ENCODE results near the gene BRICD5. TPM values are rescaled to one million over a fixed set of nuclear protein-coding genes. Genes with fewer than 3 reads are reported as not detected.

The BRICD5 gene
- polyA plus RNA-seq, 1 donor = 10.5 TPM

DNA sequence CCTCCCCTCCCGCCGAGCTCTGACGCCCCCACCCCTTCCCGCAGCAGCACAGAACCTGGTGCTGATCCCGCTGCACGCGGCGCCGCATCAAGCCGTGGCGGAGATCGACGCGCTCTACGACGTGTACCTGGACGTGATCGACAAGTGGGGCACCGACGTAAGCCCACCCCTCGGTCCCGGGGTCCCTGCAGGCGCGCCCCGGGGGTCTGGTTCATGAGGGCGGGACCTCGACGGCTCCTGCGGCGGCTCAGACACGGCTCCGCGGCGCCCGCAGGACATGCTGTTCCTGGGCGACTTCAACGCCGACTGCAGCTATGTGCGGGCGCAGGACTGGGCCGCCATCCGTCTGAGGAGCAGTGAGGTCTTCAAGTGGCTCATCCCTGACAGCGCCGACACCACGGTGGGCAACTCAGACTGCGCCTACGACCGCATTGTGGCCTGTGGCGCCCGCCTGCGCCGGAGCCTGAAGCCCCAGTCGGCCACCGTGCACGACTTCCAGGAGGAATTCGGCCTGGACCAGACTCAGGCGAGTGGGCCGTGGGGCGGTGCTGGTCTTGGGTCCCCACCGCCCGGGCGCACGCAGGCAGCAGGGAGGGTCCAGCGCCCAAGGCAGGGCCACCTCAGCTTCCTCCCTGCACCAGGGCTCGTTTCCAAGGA is 27.0 kb upstream of the BRICD5 start:
- peaks cover 19% of the 10 kb centered on the region for H3K4me1 ChIP-seq (ENCODE audit: control insufficient read depth, insufficient read depth, low read length)
- H3K27ac ChIP-seq (ENCODE audit: low read length) = no peak overlapping the region
- DNase-seq = peak in 1 of 2 donors; percentile 34
- no peak overlapping the region for H3K4me3 ChIP-seq (ENCODE audit: low read length)
- peaks cover 34% of the 10 kb centered on the region for H3K27me3 ChIP-seq (ENCODE audit: control insufficient read depth, insufficient read depth, low read length)
- no CpG with 5 or more reads among the region's 65 CpGs for WGBS (ENCODE audit: insufficient coverage, low lambda C conversion rate)
- peaks cover 38% of the 10 kb centered on the region for H3K36me3 ChIP-seq (ENCODE audit: control insufficient read depth, insufficient read depth, low read length)
- H3K9me3 ChIP-seq (ENCODE audit: control insufficient read depth, low read depth, low read length) = peaks cover 29% of the 10 kb centered on the region

DNA sequence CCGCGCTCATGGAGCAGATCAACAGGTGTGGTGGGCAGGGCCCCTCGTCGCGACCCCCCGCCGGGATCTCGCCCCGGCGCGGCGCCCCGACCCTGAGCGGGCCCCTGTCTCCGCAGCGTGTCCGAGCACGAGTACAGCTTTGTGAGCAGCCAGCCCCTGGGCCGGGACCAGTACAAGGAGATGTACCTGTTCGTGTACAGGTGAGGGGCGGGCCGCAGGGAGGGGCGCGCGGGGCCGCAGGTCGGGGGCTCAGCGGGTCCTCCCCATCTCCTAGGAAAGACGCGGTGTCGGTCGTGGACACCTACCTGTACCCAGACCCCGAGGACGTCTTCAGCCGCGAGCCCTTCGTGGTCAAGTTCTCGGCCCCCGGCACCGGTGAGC is 26.4 kb upstream of the BRICD5 start:
- no CpG with 5 or more reads among the region's 40 CpGs for WGBS (ENCODE audit: insufficient coverage, low lambda C conversion rate)
- H3K36me3 ChIP-seq (ENCODE audit: control insufficient read depth, insufficient read depth, low read length) = peaks cover 38% of the 10 kb centered on the region
- DNase-seq = no peak
- H3K4me3 ChIP-seq (ENCODE audit: low read length) = no peak overlapping the region
- H3K4me1 ChIP-seq (ENCODE audit: control insufficient read depth, insufficient read depth, low read length) = peaks cover 19% of the 10 kb centered on the region
- H3K27ac ChIP-seq (ENCODE audit: low read length) = no peak overlapping the region
- peaks cover 29% of the 10 kb centered on the region for H3K9me3 ChIP-seq (ENCODE audit: control insufficient read depth, low read depth, low read length)
- peaks cover 34% of the 10 kb centered on the region for H3K27me3 ChIP-seq (ENCODE audit: control insufficient read depth, insufficient read depth, low read length)

DNA sequence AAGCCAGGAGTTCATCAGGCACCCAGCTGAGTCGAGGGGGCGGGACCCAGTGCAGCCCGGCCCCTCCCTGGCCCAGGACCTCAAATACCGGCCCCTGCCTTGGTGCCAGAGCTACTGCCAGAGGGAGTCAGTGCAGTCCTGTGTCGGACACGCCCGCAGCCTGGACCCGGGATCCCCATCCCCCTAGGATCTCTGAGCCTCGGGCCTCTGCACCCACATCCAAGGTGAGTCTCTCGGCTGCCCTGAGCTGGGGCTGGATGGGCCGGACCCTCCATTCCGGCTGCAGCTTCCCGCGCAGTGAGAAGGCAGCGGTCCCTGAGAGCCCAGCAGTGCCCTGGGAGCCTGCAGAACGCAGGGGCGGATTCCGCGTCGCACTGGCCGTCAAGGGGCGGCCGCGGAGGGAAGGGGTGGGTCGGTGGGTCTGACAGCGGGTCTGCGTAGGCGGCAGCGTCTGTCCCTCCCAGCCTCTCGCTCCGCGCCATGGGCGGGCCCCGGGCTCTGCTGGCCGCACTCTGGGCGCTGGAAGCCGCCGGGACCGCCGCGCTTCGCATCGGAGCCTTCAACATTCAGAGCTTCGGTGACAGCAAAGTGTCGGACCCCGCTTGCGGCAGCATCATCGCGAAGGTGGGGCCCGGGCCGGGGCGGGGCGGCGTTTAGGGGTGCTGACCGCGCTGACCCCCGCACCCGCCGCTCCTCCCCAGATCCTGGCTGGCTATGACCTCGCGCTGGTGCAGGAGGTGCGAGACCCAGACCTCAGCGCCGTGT is 25.9 kb upstream of the BRICD5 start, which contains the start of gene DNASE1L2:
TSS of gene DNASE1L2 (plus strand) at position 108 of the 765 bp plus-strand sequence. CDS start at position 481, 373 bp downstream.
- peaks cover 29% of the 10 kb centered on the region for H3K9me3 ChIP-seq (ENCODE audit: control insufficient read depth, low read depth, low read length)
- peaks cover 34% of the 10 kb centered on the region for H3K27me3 ChIP-seq (ENCODE audit: control insufficient read depth, insufficient read depth, low read length)
- no CpG with 5 or more reads among the region's 64 CpGs for WGBS (ENCODE audit: insufficient coverage, low lambda C conversion rate)
- H3K27ac ChIP-seq (ENCODE audit: low read length) = no peak within 1 kb of the TSS
- H3K4me1 ChIP-seq (ENCODE audit: control insufficient read depth, insufficient read depth, low read length) = peaks cover 19% of the 10 kb centered on the region
- no peak within 1 kb of the TSS for H3K4me3 ChIP-seq (ENCODE audit: low read length)
- peaks cover 43% of the 10 kb centered on the region for H3K36me3 ChIP-seq (ENCODE audit: control insufficient read depth, insufficient read depth, low read length)
- no peak for DNase-seq

DNA sequence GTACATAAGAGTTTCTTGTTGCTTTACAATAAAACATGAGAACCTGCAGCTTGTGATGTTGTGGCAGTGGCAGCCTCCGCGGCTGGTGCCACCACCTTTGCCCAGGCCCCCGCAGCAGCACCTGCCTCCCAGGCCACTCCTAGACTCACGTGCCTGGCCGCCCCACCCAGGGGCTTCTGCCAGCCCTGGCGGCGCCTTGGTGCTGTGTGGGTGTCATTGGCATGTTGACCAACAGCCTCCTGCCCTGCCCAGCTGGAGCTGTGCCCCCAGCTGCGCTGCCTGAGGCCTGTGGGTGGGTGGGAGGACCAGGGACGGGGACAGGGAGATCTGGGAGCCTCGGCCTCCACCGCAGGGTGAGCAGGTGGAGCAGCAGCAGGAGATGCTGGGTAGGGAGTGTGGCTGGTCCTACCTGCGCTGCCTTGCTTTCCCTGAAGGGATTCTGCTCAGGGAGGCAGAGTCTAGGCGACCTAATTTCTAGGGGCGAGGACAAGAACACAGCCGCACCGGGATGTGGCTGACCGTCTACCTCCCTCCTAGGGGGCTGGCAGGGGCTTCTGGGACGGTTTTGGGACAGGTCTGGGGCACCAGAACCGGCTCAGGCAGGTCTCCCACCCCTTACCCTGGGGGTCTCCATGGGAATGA is 25.2 kb upstream of the BRICD5 start:
- WGBS (ENCODE audit: insufficient coverage, low lambda C conversion rate) = no CpG with 5 or more reads among the region's 19 CpGs
- Histone ChIP-seq H3K27me3 (ENCODE audit: control insufficient read depth, insufficient read depth, low read length) (peaks cover 34% of the 10 kb centered on the region), H3K36me3 (ENCODE audit: control insufficient read depth, insufficient read depth, low read length) (peaks cover 50% of the 10 kb centered on the region)

DNA sequence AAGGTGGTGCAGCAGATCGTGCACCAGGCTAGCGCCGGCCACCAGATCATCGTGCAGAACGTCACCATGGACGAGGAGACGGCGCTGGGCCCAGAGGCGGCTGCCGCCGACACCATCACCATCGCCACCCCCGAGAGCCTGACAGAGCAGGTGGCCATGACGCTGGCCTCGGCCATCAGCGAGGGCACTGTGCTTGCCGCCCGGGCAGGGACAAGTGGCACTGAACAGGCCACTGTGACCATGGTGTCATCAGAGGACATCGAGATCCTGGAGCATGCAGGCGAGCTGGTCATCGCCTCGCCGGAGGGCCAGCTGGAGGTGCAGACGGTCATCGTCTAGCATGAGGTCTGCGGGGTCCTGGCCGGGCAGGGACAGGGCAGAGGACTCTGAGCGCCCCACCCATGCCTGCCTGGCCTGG is 24.6 kb upstream of the BRICD5 start:
- H3K9me3 ChIP-seq (ENCODE audit: control insufficient read depth, low read depth, low read length) = peaks cover 29% of the 10 kb centered on the region
- no CpG with 5 or more reads among the region's 28 CpGs for WGBS (ENCODE audit: insufficient coverage, low lambda C conversion rate)
- no peak for DNase-seq
- H3K4me3 ChIP-seq (ENCODE audit: low read length) = no peak overlapping the region
- H3K4me1 ChIP-seq (ENCODE audit: control insufficient read depth, insufficient read depth, low read length) = peaks cover 19% of the 10 kb centered on the region
- peaks cover 56% of the 10 kb centered on the region for H3K36me3 ChIP-seq (ENCODE audit: control insufficient read depth, insufficient read depth, low read length)
- no peak overlapping the region for H3K27ac ChIP-seq (ENCODE audit: low read length)
- peaks cover 34% of the 10 kb centered on the region for H3K27me3 ChIP-seq (ENCODE audit: control insufficient read depth, insufficient read depth, low read length)

More for the DNA sequence above, 25.2 kb upstream of the BRICD5 start:
- no peak for DNase-seq
- peaks cover 19% of the 10 kb centered on the region for H3K4me1 ChIP-seq (ENCODE audit: control insufficient read depth, insufficient read depth, low read length)
- H3K4me3 ChIP-seq (ENCODE audit: low read length) = no peak overlapping the region
- peaks cover 29% of the 10 kb centered on the region for H3K9me3 ChIP-seq (ENCODE audit: control insufficient read depth, low read depth, low read length)
- H3K27ac ChIP-seq (ENCODE audit: low read length) = no peak overlapping the region

DNA sequence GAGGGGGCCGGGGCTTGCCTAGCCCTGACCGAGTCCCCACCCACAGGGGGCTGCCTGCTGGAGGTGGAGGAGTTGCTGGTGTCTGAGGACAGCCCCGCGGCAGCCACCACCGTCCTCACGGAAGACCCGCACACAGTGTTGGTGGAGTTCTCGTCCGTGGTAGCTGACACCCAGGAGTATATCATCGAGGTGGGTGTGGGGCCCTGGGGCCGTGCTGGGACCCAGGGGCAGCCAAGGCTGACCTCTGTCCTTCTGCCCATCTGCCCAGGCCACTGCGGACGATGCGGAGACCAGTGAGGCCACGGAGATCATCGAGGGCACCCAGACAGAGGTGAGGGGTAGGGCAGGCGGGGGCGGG is 24.1 kb upstream of the BRICD5 start:
- no CpG with 5 or more reads among the region's 18 CpGs for WGBS (ENCODE audit: insufficient coverage, low lambda C conversion rate)
- Histone ChIP-seq H3K27me3 (ENCODE audit: control insufficient read depth, insufficient read depth, low read length) (peaks cover 34% of the 10 kb centered on the region), H3K36me3 (ENCODE audit: control insufficient read depth, insufficient read depth, low read length) (peaks cover 60% of the 10 kb centered on the region), H3K9me3 (ENCODE audit: control insufficient read depth, low read depth, low read length) (peaks cover 29% of the 10 kb centered on the region), H3K4me3 (ENCODE audit: low read length) (no peak overlapping the region), H3K4me1 (ENCODE audit: control insufficient read depth, insufficient read depth, low read length) (peaks cover 19% of the 10 kb centered on the region), H3K27ac (ENCODE audit: low read length) (no peak overlapping the region)
- DNase-seq = no peak

DNA sequence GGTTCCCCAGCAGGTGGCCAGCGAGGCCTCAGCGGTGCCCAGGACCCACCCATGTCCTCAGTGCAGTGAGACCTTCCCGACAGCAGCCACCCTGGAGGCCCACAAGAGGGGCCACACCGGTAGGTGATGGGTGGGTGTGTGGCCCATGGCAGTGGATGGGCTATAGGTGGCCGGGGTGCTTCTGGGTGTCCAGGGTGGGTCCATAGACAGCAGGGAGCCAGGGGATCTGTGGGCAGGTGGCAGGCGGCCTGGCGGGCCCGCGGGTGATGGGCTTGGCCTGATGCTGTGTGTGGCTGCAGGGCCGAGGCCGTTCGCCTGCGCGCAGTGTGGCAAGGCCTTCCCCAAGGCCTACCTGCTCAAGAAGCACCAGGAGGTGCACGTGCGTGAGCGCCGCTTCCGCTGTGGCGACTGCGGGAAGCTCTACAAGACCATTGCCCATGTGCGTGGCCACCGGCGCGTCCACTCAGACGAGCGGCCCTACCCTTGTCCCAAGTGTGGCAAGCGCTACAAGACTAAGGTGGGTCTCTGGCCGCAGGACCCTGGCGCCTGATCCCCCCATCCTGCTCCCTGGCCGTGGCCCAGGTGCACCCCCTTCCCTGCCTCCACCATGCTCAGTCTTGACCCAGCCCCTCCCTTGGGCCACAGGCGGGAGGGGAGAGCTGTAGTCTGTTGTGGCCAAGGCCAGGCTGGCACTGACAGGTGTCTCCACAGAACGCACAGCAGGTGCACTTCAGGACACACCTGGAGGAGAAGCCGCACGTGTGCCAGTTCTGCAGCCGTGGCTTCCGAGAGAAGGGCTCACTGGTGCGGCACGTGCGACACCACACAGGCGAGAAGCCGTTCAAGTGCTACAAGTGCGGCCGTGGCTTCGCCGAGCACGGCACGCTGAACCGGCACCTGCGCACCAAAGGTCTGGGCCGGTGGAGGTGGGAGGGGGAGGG is 23.5 kb upstream of the BRICD5 start:
- H3K9me3 ChIP-seq (ENCODE audit: control insufficient read depth, low read depth, low read length) = peaks cover 29% of the 10 kb centered on the region
- DNase-seq = no peak
- H3K27me3 ChIP-seq (ENCODE audit: control insufficient read depth, insufficient read depth, low read length) = peaks cover 34% of the 10 kb centered on the region
- no peak overlapping the region for H3K27ac ChIP-seq (ENCODE audit: low read length)
- WGBS (ENCODE audit: insufficient coverage, low lambda C conversion rate) = no CpG with 5 or more reads among the region's 51 CpGs
- no peak overlapping the region for H3K4me3 ChIP-seq (ENCODE audit: low read length)
- peaks cover 19% of the 10 kb centered on the region for H3K4me1 ChIP-seq (ENCODE audit: control insufficient read depth, insufficient read depth, low read length)
- peaks cover 66% of the 10 kb centered on the region for H3K36me3 ChIP-seq (ENCODE audit: control insufficient read depth, insufficient read depth, low read length)

DNA sequence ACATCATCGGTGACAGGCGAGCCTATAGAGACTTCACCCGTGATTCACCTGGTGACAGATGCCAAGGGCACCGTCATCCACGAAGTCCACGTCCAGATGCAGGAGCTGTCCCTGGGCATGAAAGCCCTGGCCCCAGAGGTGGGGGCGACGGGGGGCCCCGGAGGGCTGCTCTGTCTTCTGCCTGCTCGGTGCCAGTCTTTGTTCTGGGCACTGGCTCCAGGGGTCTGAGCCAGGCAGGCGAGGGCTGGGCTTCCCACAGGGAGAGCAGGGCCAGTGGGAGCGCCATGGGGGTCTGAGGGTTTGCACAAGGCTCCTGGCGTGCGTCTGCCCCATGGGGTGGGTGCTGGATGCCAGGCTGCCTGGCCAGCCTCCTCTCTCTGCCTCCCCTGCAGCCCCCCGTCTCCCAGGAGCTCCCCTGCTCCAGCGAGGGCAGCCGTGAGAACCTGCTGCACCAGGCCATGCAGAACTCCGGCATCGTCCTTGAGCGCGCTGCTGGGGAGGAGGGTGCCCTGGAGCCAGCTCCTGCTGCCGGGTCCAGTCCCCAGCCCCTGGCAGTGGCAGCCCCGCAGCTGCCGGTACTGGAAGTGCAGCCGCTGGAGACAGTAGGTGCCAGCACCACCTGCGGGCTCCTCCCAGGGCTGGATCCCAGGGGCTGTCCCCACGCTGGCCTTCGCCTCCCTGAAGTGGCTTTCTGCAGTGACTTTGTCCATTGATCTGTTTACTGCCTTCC is 22.5 kb upstream of the BRICD5 start:
- peaks cover 76% of the 10 kb centered on the region for H3K36me3 ChIP-seq (ENCODE audit: control insufficient read depth, insufficient read depth, low read length)
- no peak overlapping the region for H3K27ac ChIP-seq (ENCODE audit: low read length)
- H3K4me3 ChIP-seq (ENCODE audit: low read length) = no peak overlapping the region
- peaks cover 33% of the 10 kb centered on the region for H3K27me3 ChIP-seq (ENCODE audit: control insufficient read depth, insufficient read depth, low read length)
- peaks cover 31% of the 10 kb centered on the region for H3K9me3 ChIP-seq (ENCODE audit: control insufficient read depth, low read depth, low read length)
- peaks cover 13% of the 10 kb centered on the region for H3K4me1 ChIP-seq (ENCODE audit: control insufficient read depth, insufficient read depth, low read length)
- no peak for DNase-seq
- no CpG with 5 or more reads among the region's 28 CpGs for WGBS (ENCODE audit: insufficient coverage, low lambda C conversion rate)

DNA sequence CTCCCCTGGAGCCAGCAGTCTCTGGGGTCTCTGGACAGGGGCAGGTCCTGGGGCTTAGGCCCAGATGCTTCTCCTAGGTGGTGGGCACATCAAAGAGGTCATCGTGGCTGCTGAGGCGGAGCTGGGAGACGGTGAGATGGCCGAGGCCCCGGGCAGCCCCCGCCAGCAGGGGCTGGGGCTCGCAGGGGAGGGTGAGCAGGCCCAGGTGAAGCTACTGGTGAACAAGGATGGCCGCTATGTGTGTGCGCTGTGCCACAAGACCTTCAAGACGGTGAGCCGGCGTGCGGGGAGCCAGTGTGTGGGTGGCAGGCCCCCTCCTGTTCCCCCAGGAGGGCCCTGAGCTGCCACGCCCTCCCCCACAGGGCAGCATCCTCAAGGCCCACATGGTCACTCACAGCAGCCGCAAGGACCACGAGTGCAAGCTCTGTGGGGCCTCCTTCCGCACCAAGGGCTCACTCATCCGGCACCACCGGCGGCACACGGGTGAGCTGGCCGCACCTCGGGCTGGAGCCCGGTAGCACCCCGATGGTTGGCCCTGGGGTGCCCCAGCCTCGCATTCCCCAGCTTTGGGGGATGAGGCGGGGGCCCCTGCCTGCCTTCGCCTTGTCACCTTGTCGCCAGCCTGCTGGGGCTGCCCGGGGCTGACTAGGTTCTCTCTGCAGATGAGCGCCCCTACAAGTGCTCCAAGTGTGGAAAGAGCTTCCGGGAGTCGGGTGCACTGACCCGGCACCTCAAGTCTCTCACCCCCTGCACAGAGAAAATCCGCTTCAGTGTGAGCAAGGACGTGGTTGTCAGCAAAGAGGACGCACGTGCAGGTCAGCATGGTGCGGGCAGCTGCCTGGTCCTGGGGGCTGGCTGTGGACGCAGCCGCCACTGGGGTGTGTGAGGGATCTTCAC is 21.7 kb upstream of the BRICD5 start:
- Histone ChIP-seq H3K4me3 (ENCODE audit: low read length) (no peak overlapping the region), H3K36me3 (ENCODE audit: control insufficient read depth, insufficient read depth, low read length) (peaks cover 80% of the 10 kb centered on the region), H3K9me3 (ENCODE audit: control insufficient read depth, low read depth, low read length) (peaks cover 22% of the 10 kb centered on the region), H3K27me3 (ENCODE audit: control insufficient read depth, insufficient read depth, low read length) (peaks cover 24% of the 10 kb centered on the region), H3K4me1 (ENCODE audit: control insufficient read depth, insufficient read depth, low read length) (peaks cover 7% of the 10 kb centered on the region), H3K27ac (ENCODE audit: low read length) (no peak overlapping the region)
- no peak for DNase-seq
- WGBS (ENCODE audit: insufficient coverage, low lambda C conversion rate) = no CpG with 5 or more reads among the region's 41 CpGs
